CD4-positive, alpha-beta T cell (primary cell): ENCODE results near the gene SYCP3. TPM values are rescaled to one million over a fixed set of nuclear protein-coding genes. Genes with fewer than 3 reads are reported as not detected.

Source experiments
- ATAC-seq: fragments of 200-7000 bp; cut with Tn5 transposase; one replicate; pipeline ENCODE4 v1.10.0; 2022; ENCODE audit warnings: mild to moderate bottlenecking; ENCODE audit not compliant: poor library complexity
- CTCF ChIA-PET: fragments of 350-600 bp; sonication (Branson Sonifier 250); formaldehyde crosslinking; loops from one replicate; lab custom pipeline; 2021; ENCODE audit warnings: antibody characterized with exemption, inconsistent platforms; lab: Charles Lee
- POLR2A ChIA-PET: fragments of 350-600 bp; sonication (Branson Sonifier 250); formaldehyde crosslinking; loops from one replicate; lab custom pipeline; 2021; ENCODE audit warnings: antibody characterized with exemption, inconsistent platforms; lab: Charles Lee
- DNase-seq, 14 experiments: peaks; one replicate each; pipeline ENCODE4 v3.0.0-alpha.2; 2013 to 2020; ENCODE audit warnings: mixed read lengths in 2 of 14
- H3K27ac ChIP-seq, 2 donors: one replicate each; pipeline versions ENCODE4 v1.5.1 to v1.7.0; 2013; ENCODE audit warnings: low read length in 2 of 2, low read depth in 1 of 2, mild to moderate bottlenecking in 1 of 2
- H3K27me3 ChIP-seq, 2 experiments: 1 replicate in 1 of 2; 2 replicates in 1 of 2; pipeline versions ENCODE4 v1.6.1 to v1.7.0; 2013; ENCODE audit warnings: low read length in 2 of 2, control low read depth in 1 of 2, mild to moderate bottlenecking in 1 of 2, moderate library complexity in 1 of 2; ENCODE audit not compliant: insufficient read depth in 2 of 2, control insufficient read depth in 1 of 2
- H3K36me3 ChIP-seq: one replicate; pipeline ENCODE4 v1.6.1; 2013; ENCODE audit warnings: low read length, control low read depth; ENCODE audit not compliant: insufficient read depth
- H3K4me1 ChIP-seq: one replicate; pipeline ENCODE4 v1.6.1; 2013; ENCODE audit warnings: low read length, control low read depth; ENCODE audit not compliant: insufficient read depth
- H3K4me3 ChIP-seq: one replicate; pipeline ENCODE4 v1.5.1; 2013; ENCODE audit warnings: mild to moderate bottlenecking, low read length, moderate library complexity
- H3K9me3 ChIP-seq, 2 experiments: 1 replicate in 1 of 2; 2 replicates in 1 of 2; pipeline versions ENCODE4 v1.6.1 to v1.7.0; 2013; ENCODE audit warnings: low read length in 2 of 2, mild to moderate bottlenecking in 2 of 2, control low read depth in 1 of 2, moderate library complexity in 1 of 2; ENCODE audit not compliant: control insufficient read depth in 1 of 2, insufficient read depth in 1 of 2
- H3K27ac Mint-ChIP-seq: one replicate; pipeline ENCODE4 v1.8.0; 2020; ENCODE audit warnings: mixed read lengths
- H3K27me3 Mint-ChIP-seq: one replicate; pipeline ENCODE4 v1.8.0; 2021; ENCODE audit warnings: mixed read lengths
- H3K36me3 Mint-ChIP-seq: one replicate; pipeline ENCODE4 v1.8.0; 2021; ENCODE audit warnings: low read depth, mixed read lengths
- H3K4me1 Mint-ChIP-seq: one replicate; pipeline ENCODE4 v1.8.0; 2021; ENCODE audit warnings: low read depth, mixed read lengths
- H3K4me3 Mint-ChIP-seq: one replicate; pipeline ENCODE4 v1.8.0; 2020; ENCODE audit warnings: mild to moderate bottlenecking, mixed read lengths
- H3K9me3 Mint-ChIP-seq: one replicate; pipeline ENCODE4 v1.8.0; 2020; ENCODE audit warnings: mixed read lengths
- intact Hi-C, 2 experiments: fragments of 100-400 bp; cut with DNase I in 1 of 2; cut with micrococcal nuclease in 1 of 2; formaldehyde crosslinking; loops; one replicate each; pipeline versions ENCODE4 v1.15.1 to v1.9.0; 2023 to 2025; cut with DNase I, micrococcal nuclease
- total RNA-seq, 174 experiments: library from RNA in 2 of 174; stranded (reverse) in 2 of 174; gene quantifications; one replicate each; pipeline ENCODE4 v1.2.3 and lab custom pipeline; 2021 to 2026
- TF ChIP-seq, protein P1 (sequence below): fragments of 200-600 bp; IDR thresholded peaks from one replicate; pipeline ENCODE4 v1.8.0; 2022; ENCODE audit warnings: antibody characterized with exemption, mild to moderate bottlenecking

Gene SYCP3
- total RNA-seq, 2 experiments from 2014 or later, result 0.22 to 0.34 TPM

DNA sequence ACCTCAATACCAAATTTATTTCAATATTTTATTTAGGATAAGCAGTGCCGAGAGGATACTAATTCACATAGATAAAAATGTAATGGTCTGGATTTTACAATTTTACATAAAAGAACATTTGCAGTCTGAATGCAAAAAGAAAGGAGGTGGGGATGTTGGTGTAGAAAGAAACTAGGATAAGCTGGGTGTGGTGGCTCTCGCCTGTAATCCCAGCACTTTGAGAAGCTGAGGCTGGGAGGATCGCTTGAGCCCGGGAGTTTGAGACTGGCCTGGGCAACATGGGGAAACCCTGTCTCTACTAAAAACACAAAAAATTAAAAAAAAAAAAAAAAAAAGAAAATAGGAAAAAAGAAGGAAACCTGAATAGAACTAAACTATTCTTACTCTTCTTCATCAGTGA, 16.9 kb downstream of the SYCP3 start:
- peaks cover 3% of the 10 kb centered on the region for H3K36me3 ChIP-seq
- Mint-ChIP-seq H3K4me3 (no peak overlapping the region), H3K27ac (no peak overlapping the region), H3K36me3 (peaks cover 17% of the 10 kb centered on the region), H3K4me1 (no peaks in the 10 kb centered on the region), H3K9me3 (no peaks in the 10 kb centered on the region), H3K27me3 (no peaks in the 10 kb centered on the region)
- no peak overlapping the region for H3K27ac ChIP-seq
- TF ChIP-seq, protein P1, sequence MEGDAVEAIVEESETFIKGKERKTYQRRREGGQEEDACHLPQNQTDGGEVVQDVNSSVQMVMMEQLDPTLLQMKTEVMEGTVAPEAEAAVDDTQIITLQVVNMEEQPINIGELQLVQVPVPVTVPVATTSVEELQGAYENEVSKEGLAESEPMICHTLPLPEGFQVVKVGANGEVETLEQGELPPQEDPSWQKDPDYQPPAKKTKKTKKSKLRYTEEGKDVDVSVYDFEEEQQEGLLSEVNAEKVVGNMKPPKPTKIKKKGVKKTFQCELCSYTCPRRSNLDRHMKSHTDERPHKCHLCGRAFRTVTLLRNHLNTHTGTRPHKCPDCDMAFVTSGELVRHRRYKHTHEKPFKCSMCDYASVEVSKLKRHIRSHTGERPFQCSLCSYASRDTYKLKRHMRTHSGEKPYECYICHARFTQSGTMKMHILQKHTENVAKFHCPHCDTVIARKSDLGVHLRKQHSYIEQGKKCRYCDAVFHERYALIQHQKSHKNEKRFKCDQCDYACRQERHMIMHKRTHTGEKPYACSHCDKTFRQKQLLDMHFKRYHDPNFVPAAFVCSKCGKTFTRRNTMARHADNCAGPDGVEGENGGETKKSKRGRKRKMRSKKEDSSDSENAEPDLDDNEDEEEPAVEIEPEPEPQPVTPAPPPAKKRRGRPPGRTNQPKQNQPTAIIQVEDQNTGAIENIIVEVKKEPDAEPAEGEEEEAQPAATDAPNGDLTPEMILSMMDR, result no peak
- no peak for DNase-seq
- ChIA-PET CTCF (interaction anchor here (1.1 kb wide), 1 partner anchor 19 kb away, joined by 3 read pairs; no protein-coding TSS in a partner anchor), POLR2A (interaction anchor here (0.7 kb wide), 1 partner anchor 76 kb away, joined by 4 read pairs; no protein-coding TSS in a partner anchor)
- ATAC-seq, result no peak
- no peak overlapping the region for H3K4me3 ChIP-seq
- no peaks in the 10 kb centered on the region for H3K4me1 ChIP-seq
- intact Hi-C loops, result no loop called here
- H3K9me3 ChIP-seq, result no peaks in the 10 kb centered on the region
- no peaks in the 10 kb centered on the region for H3K27me3 ChIP-seq

DNA sequence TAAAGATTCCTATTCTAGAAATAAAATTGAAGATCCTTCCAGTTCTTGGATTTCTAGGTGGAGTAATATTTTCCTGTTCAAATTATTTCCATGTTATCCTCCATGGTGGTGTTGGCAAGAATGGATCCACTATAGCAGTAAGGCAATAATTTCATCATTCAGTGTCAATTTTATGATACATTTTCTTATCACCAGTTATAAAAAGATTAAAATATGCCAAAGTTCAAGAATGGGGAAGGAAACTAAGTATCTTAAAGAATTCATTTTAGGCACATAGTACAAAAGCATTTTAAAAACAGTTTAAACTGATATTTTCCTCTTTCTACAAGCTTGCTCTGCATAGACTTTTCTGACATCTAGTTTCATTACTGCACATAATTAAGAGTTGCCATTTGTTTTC, 19.1 kb downstream of the SYCP3 start:
- Mint-ChIP-seq H3K4me3 (no peak overlapping the region), H3K4me1 (no peaks in the 10 kb centered on the region), H3K27me3 (no peaks in the 10 kb centered on the region), H3K9me3 (no peaks in the 10 kb centered on the region), H3K27ac (no peak overlapping the region), H3K36me3 (peaks cover 8% of the 10 kb centered on the region)
- no peak for DNase-seq
- TF ChIP-seq, protein P1, result no peak
- intact Hi-C loops, result no loop called here
- H3K27ac ChIP-seq, result no peak overlapping the region
- ChIA-PET POLR2A (no interaction called here), CTCF (no interaction called here)
- no peaks in the 10 kb centered on the region for H3K4me1 ChIP-seq
- no peak overlapping the region for H3K4me3 ChIP-seq
- ATAC-seq, result no peak
- no peaks in the 10 kb centered on the region for H3K9me3 ChIP-seq
- H3K27me3 ChIP-seq, result no peaks in the 10 kb centered on the region
- peaks cover 3% of the 10 kb centered on the region for H3K36me3 ChIP-seq

DNA sequence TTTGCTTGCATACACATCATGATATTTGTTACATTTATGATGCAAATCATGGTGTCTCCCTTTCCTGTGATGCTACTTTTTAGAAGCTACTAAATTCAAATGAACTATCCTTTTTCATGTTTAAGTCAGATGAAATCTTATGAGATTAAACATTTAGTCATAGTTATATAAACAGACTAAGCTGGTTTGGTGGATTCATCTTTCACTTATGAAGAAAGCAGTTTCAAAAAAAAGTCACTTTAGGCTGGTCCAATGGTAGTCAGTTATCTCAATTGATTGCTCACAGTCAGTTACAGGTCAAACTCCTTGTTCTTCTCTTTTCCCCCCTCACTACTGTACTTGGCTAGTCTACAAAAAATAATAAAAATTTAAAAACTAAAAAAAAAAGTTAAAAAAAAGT, 19.7 kb downstream of the SYCP3 start:
- H3K27ac Mint-ChIP-seq, result no peak overlapping the region
- peaks cover 8% of the 10 kb centered on the region for H3K36me3 Mint-ChIP-seq
- no peaks in the 10 kb centered on the region for H3K27me3 ChIP-seq
- no peak overlapping the region for H3K4me3 Mint-ChIP-seq
- ChIA-PET CTCF (no interaction called here), POLR2A (no interaction called here)
- intact Hi-C loops, result loop anchor here in 1 of 2 experiments (2.0 kb wide), 1 partner anchor 15 kb away; no protein-coding TSS in a partner anchor
- no peaks in the 10 kb centered on the region for H3K4me1 ChIP-seq
- H3K4me3 ChIP-seq, result no peak overlapping the region
- TF ChIP-seq, protein P1, result no peak
- no peak for ATAC-seq
- H3K9me3 Mint-ChIP-seq, result no peaks in the 10 kb centered on the region
- H3K9me3 ChIP-seq, result no peaks in the 10 kb centered on the region
- H3K4me1 Mint-ChIP-seq, result no peaks in the 10 kb centered on the region
- H3K27me3 Mint-ChIP-seq, result no peaks in the 10 kb centered on the region
- no peak overlapping the region for H3K27ac ChIP-seq
- H3K36me3 ChIP-seq, result peaks cover 3% of the 10 kb centered on the region
- no peak for DNase-seq
